ENCODE results near the gene CLTC. TPM values are rescaled to one million over a fixed set of nuclear protein-coding genes. Genes with fewer than 3 reads are reported as not detected.

Gene CLTC
- total and polyA plus RNA-seq, 2 of the 13 experiments (the other 11 are each of a cell fraction or from before 2014, with no cell fraction given), result 134 to 283 TPM

- TF ChIP-seq ZIK1 (CRISPR knock-in tag; IDR thresholded peaks at IDR 0.05; ENCODE audit: borderline replicate concordance, low read depth) (peak; percentile 56), ZSCAN29 (CRISPR knock-in tag; conservative IDR thresholded peaks at IDR 0.05) (peak; percentile 94), ZNF367 (CRISPR knock-in tag; IDR thresholded peaks at IDR 0.05; ENCODE audit: borderline replicate concordance) (no peak; the same call in 1 of the 2 replicates), KAT2B (IDR thresholded peaks at IDR 0.05; ENCODE audit: borderline replicate concordance, low read depth, low read length) (no peak), CHD2 (IDR thresholded peaks at IDR 0.05; ENCODE audit: low read depth, low read length) (peak; percentile 92), ELF3 (CRISPR knock-in tag; IDR thresholded peaks at IDR 0.05) (peak; percentile 89), ZBED4 (CRISPR knock-in tag; IDR thresholded peaks at IDR 0.05; ENCODE audit: borderline replicate concordance) (peak; percentile 45; the same call in 1 of the 2 replicates), CREBL2 (CRISPR knock-in tag; IDR thresholded peaks at IDR 0.05; ENCODE audit: borderline replicate concordance) (no peak; the same call in 1 of the 2 replicates), ZNF333 (CRISPR knock-in tag; IDR thresholded peaks at IDR 0.05; ENCODE audit: borderline replicate concordance) (0 out of 2 replicates have a peak, but pooled peaks have one; percentile 47), U2AF2 (IDR thresholded peaks at IDR 0.05; ENCODE audit: low read depth, low read length) (peak; percentile 98), TCF7L2 (IDR thresholded peaks at IDR 0.05; ENCODE audit: low read depth, low read length) (no peak), ZBTB14 (CRISPR knock-in tag; IDR thresholded peaks at IDR 0.05) (0 out of 2 replicates have a peak, but pooled peaks have one; percentile 37), FOSL1 (CRISPR knock-in tag; IDR thresholded peaks at IDR 0.05; ENCODE audit: borderline replicate concordance) (peak; percentile 14; the same call in 1 of the 2 replicates), GZF1 (CRISPR knock-in tag; IDR thresholded peaks at IDR 0.05) (peak; percentile 44), POGK (CRISPR knock-in tag; conservative IDR thresholded peaks at IDR 0.05) (peak; percentile 72), TOPORS (CRISPR knock-in tag; IDR thresholded peaks at IDR 0.05) (no peak), HES4 (CRISPR knock-in tag; IDR thresholded peaks at IDR 0.05; ENCODE audit: borderline replicate concordance) (peak; percentile 82)
- TF ChIP-seq, protein P1, sequence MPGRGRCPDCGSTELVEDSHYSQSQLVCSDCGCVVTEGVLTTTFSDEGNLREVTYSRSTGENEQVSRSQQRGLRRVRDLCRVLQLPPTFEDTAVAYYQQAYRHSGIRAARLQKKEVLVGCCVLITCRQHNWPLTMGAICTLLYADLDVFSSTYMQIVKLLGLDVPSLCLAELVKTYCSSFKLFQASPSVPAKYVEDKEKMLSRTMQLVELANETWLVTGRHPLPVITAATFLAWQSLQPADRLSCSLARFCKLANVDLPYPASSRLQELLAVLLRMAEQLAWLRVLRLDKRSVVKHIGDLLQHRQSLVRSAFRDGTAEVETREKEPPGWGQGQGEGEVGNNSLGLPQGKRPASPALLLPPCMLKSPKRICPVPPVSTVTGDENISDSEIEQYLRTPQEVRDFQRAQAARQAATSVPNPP (CRISPR knock-in tag; IDR thresholded peaks at IDR 0.05), result 0 out of 2 replicates have a peak, but pooled peaks have one; percentile 42
- TF ChIP-seq, protein P2, sequence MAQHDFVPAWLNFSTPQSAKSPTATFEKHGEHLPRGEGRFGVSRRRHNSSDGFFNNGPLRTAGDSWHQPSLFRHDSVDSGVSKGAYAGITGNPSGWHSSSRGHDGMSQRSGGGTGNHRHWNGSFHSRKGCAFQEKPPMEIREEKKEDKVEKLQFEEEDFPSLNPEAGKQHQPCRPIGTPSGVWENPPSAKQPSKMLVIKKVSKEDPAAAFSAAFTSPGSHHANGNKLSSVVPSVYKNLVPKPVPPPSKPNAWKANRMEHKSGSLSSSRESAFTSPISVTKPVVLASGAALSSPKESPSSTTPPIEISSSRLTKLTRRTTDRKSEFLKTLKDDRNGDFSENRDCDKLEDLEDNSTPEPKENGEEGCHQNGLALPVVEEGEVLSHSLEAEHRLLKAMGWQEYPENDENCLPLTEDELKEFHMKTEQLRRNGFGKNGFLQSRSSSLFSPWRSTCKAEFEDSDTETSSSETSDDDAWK (CRISPR knock-in tag; IDR thresholded peaks at IDR 0.05), result no peak
Observed at GRCh38 chr17:59619298-59620063, at the start of gene CLTC (continued).
